Ishikawa (cell line): ENCODE results near the gene HHIP.

Source experiments
- CEBPB ChIP-seq: IDR thresholded peaks from 2 replicates; pipeline ENCODE4 v1.6.1; 2012
- CREB1 ChIP-seq: IDR thresholded peaks from 2 replicates; pipeline ENCODE4 v1.6.1; 2012; ENCODE audit warnings: low read depth
- EP300 ChIP-seq: IDR thresholded peaks from 2 replicates; pipeline ENCODE4 v1.6.1; 2012; ENCODE audit warnings: borderline replicate concordance
- MAX ChIP-seq: IDR thresholded peaks from 2 replicates; pipeline ENCODE4 v1.6.1; 2012
- RAD21 ChIP-seq: IDR thresholded peaks from 2 replicates; pipeline ENCODE4 v1.6.1; 2012; ENCODE audit warnings: low read depth
- REST ChIP-seq: IDR thresholded peaks from 2 replicates; pipeline ENCODE4 v1.6.1; 2012; ENCODE audit warnings: low read depth, mild to moderate bottlenecking
- TAF1 ChIP-seq: IDR thresholded peaks from 2 replicates; pipeline ENCODE4 v1.6.1; 2012; ENCODE audit warnings: low read depth, mild to moderate bottlenecking
- USF1 ChIP-seq: IDR thresholded peaks from 2 replicates; pipeline ENCODE4 v1.6.1; 2012
- YY1 ChIP-seq: IDR thresholded peaks from 2 replicates; pipeline ENCODE4 v1.6.1; 2012; ENCODE audit warnings: low read depth
- ZBTB7A ChIP-seq: IDR thresholded peaks from 2 replicates; pipeline ENCODE4 v1.6.1; 2012; ENCODE audit warnings: low read depth

GRCh38 chr4:144663834-144664475 lies 18.0 kb downstream of the HHIP start:
- TF ChIP-seq MAX (no peak), TAF1 (no peak), YY1 (no peak), ZBTB7A (no peak), REST (no peak), RAD21 (no peak), USF1 (no peak), CEBPB (no peak), EP300 (no peak), CREB1 (no peak)
